Activated CD8-positive, alpha-beta memory T cell treated with anti-CD3 and anti-CD28 coated beads, Interleukin-2, amount 50 U/mL, for 1 hour (primary cell): ENCODE measurements around the gene CHCHD1.
"Not testable (repeated sequence)": the region's sequence is repeated elsewhere in the genome, so short reads cannot be mapped to it uniquely, and the experiment has no call there.

Experiments
- DNase-seq: peaks from one replicate; pipeline ENCODE4 v3.0.0-alpha.2; 2020; ENCODE audit errors: extremely low read depth

The CHCHD1 gene

DNA sequence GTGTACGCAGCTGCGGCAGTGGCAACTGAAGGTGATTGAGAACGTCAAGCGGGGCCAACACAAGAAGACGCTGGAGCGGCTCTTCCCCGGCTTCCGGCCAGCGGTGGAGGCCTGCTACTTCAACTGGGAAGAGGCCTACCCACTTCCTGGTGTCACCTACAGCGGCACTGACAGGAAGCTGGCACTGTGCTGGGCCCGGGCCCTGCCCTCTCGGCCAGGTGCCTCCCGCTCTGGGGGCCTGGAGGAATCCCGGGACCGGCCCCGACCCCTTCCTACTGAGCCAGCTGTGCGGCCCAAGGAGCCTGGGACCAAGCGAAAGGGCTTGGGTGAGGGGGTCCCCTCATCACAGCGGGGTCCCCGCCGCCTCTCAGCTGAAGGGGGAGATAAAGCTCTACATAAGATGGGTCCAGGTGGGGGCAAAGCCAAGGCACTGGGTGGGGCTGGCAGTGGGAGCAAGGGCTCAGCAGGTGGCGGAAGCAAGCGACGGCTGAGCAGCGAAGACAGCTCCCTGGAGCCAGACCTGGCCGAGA lies 10.1 kb downstream of the CHCHD1 start:
- no peak for DNase-seq

DNA sequence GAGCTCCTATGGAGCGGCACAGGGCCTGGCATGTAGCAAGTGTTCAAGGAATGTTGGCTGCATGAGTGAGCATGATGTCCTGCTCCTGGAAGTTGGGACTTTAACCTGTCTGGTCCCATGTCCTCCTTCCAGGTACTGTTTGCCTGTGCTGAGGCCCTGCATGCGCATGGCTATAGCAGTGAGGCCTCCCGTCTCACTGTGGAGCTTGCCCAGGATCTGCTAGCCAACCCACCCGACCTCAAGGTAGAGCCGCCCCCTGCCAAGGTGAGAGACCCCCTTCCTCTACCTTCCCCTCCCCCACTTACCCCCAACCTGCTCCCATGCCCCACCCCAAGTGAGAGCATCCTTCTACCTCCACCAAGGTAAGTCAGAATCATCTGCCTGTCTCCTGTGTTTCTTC lies 11.6 kb downstream of the CHCHD1 start:
- no peak for DNase-seq

DNA sequence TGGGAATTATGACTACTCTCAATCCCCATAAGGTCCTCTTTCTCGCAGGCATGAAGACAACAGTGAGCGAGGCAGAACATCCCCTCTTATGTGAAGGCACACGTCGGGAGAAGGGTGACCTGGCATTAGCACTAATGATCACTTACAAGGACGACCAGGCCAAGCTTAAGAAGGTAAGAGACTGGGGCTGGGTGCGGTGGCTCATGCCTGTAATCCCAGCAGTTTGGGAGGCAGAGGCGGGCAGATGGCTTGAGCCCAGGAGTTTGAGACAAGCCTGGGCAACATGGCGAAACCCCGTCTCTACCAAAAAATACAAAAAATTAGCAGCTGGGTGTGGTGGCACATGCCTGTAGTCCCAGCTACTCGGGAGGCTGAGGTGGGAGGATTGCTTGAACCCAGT lies 13.6 kb downstream of the CHCHD1 start:
- DNase-seq, result not testable (repeated sequence)

DNA sequence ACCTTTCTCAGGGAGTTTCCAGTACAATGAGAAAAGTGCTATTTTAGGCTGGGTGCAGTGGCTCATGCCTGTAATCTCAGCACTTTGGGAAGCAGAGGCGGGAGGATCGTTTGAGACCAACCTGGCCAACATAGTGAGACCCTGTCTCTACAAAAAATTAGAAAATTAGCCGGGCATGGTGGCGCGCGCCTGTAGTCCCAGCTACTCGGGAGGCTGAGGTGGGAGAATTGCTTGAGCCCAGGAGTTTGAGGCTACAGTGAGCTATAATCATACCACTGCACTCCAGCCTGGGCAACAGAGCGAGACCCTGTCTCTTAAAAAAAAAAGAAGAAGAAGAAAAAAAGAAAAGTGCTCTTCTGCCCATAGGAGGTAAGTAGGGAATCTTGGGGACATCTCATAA lies 14.2 kb downstream of the CHCHD1 start:
- not testable (repeated sequence) for DNase-seq

DNA sequence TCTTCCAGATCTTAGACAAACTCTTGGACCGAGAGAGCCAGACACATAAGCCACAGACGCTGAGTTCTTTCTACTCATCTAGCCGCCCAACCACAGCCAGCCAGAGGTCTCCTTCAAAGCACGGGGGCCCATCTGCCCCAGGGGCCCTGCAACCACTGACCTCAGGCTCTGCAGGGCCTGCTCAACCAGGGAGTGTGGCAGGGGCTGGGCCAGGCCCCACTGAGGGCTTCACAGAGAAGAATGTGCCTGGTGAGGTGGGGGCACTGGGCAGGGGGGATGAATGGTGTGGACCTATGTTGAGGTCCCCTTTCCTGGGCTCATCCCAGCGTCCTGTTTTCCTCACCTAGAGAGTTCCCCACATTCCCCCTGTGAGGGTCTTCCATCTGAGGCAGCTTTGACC lies 14.9 kb downstream of the CHCHD1 start:
- no peak for DNase-seq

DNA sequence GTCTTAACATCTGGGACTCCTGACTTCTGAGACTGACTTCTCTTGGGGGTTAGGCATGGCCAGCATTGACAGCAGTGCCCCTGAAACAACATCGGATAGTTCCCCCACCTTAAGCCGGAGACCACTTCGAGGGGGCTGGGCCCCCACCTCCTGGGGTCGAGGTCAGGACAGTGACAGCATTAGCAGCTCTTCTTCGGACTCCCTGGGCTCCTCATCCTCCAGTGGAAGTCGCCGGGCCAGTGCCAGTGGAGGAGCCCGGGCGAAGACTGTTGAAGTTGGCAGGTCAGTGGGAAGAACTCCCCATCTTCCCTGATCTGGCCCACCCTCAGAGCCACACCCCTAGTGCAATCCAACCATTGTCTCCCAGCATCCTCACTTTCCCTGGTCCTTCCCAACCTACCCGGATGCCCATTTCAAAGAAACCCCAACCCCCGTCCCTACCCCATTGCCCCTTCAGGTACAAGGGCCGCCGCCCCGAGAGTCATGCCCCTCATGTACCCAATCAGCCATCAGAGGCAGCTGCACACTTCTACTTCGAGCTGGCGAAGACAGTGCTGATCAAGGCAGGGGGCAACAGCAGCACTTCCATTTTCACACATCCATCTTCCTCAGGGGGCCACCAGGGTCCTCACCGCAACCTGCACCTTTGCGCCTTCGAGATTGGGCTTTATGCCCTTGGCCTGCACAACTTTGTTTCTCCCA lies 15.6 kb downstream of the CHCHD1 start:
- no peak for DNase-seq

DNA sequence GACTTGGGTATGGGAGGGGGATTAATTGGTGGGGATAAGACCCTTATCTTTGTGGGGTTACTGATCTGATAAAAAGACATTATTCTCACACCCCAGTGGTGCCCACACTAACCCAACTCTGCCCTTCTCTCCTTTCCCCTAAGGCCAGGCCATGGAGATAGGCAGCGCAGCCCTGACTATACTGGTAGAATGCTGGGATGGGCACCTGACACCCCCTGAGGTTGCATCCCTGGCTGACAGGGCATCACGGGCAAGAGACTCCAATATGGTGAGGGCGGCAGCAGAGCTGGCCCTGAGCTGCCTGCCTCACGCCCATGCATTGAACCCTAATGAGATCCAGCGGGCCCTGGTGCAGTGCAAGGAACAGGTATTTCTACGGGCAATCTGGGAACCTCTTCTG lies 16.2 kb downstream of the CHCHD1 start:
- DNase-seq, result no peak

DNA sequence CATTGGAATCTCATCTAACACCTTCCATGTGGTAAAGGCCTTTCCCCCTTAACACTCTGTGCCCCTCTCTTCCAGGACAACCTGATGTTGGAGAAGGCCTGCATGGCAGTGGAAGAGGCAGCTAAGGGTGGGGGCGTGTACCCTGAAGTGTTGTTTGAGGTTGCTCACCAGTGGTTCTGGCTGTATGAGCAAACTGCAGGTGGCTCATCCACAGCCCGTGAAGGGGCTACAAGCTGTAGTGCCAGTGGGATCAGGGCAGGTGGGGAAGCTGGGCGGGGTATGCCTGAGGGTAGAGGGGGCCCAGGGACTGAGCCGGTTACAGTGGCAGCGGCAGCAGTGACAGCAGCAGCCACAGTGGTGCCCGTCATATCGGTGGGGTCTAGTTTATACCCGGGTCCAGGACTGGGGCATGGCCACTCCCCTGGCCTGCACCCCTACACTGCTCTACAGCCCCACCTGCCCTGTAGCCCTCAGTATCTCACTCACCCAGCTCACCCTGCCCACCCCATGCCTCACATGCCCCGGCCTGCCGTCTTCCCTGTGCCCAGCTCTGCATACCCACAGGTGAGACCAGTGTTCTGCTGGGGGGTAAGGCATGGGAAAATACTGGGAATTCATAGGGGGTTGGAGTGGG lies 17.2 kb downstream of the CHCHD1 start:
- no peak for DNase-seq

DNA sequence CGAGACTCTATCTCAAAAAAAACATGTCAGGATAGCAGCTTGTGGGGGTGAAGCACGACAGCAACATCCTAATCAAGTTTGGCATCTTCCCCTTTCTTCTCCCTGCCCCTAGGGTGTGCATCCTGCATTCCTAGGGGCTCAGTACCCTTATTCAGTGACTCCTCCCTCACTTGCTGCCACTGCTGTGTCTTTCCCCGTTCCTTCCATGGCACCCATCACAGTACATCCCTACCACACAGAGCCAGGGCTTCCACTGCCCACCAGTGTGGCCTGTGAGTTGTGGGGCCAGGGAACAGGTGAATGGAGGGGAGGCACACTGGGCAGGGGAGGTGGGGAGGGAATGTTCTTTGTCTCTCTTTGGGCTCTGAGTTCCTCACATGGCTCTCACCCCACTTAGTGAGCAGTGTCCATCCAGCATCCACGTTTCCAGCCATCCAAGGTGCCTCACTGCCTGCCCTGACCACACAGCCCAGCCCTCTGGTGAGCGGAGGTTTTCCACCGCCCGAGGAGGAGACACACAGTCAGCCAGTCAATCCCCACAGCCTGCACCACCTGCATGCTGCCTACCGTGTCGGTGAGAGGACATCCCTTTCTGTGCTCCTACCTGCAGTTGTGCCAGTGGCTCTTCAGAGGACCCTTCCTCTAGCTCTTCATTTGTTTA lies 18.2 kb downstream of the CHCHD1 start:
- DNase-seq, result no peak

DNA sequence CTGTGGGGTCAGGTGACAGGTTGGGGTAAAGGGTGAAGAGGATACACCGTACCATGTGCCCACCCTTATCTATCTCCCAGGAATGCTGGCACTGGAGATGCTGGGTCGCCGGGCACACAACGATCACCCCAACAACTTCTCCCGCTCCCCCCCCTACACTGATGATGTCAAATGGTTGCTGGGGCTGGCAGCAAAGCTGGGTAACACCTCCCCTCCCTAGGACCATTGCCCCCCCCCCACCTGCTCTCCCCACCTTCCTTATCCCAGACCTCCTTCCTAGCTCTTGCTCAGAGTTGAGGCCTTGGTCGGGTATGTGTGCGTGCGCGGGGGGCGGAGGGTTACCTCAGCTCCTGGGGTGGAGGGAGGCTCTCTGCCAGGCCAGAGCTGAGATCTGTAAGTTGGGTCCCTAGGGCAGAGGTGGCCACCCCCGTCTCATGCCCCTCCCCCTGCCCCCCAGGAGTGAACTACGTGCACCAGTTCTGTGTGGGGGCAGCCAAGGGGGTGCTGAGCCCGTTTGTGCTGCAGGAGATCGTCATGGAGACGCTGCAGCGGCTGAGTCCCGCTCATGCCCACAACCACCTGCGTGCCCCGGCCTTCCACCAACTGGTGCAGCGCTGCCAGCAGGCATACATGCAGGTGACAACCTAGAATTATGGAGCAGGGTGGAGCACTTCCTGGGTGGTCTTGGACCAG lies 18.9 kb downstream of the CHCHD1 start:
- DNase-seq, result no peak

DNA sequence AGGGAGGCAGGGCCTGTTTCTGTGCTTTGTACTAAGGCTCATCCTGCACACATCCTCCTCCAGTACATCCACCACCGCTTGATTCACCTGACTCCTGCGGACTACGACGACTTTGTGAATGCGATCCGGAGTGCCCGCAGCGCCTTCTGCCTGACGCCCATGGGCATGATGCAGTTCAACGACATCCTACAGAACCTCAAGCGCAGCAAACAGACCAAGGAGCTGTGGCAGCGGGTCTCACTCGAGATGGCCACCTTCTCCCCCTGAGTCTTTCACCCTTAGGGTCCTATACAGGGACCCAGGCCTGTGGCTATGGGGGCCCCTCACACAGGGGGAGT lies 19.4 kb downstream of the CHCHD1 start:
- no peak for DNase-seq

DNA sequence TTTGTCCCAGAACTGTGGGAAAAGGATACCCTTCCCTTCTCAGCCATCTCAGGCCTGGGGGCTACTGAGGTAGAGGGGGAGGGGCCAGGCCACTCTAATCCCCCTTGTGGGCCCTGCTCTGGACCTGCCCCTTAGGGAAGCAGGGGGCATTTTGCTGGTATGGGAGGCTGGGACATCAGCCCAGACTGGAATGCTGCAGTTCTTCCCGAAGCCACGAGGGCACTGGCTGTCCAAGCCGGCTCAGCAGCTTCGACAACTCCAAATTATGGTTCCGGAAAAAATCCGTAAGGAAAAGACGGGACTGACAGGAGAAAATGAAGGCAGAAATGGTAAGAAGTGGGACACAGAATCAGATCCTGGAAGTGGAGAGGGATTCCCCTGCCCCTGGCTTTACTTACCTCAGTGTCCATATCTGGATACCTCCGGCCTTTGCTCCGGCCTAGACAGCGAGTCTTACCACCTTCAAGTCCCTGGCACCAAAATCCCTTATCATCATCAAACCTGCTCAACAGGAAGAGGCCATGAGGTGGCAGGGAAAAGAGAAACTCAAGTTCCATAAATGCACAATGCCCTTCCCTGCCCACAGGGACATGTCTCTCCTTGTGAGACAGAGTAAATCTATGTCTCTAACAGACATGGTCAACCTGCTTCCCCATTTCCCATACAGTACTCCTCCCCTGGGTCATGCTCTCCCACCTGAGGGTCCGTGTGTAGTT lies 20.6 kb downstream of the CHCHD1 start:
- DNase-seq, result no peak

DNA sequence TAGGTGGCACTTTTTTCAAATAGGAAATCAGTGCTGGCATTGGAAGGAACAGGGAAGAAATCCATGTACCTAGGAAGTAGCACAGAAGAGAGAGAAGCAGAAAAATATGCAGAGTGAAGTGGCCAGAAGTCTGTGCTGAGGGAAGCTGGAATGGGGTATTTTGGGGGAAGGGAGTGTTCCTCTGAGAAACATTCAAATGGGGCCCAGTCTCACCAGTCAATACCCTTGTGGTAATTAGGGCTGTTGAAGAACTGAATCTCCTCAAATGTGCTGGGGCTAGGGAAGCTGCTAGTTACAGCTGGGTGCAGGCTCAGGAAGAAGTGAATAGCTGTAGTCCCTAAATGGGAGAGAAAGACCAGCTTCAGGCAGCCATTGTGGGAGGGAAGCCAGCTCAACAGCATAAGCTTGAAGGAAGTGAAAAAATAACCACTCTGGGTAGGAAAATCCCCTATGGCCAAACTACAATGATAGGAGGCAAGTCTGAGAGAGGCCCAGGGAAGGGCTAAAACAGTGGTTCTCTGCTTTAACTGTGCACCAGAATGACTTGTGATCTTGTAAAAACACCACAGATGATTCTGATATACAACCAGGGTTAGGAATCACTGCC lies 21.9 kb downstream of the CHCHD1 start:
- DNase-seq, result no peak

DNA sequence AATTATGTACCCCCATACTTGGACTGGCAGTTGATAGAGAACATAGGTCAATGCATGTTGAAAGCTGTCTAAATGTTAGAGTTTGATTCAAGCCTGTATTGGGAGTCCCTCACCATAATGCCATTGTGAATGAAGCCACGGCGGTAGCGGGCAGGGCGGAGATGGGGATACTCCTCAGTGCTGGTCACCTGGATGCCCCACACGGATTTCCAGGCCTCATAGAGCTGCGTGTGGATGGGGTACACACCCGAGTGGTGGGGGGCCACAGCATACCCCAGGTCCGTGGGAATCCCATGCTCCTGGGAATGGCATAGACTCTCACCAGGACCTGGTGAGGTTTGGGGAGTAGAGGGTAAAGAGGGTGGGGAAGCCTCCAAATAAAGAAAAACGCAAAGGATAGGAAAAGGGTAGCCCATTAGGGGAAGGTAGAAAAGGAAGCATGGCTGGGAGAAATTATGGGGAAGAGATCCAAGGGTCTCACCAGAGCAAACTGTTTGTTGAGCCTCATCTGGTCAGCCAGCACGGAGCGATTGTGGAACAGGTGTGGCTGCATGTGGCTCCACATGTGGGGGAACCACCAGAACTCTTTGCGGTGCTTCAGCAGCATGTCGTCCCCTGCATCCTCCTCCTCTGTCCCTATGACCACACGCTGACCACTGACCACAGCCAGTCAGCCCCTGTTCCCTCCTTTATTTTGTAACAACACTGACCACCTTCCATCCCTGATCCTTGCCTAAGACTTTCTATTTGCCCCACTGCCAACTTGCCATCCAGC lies 24.5 kb downstream of the CHCHD1 start:
- DNase-seq, result no peak

DNA sequence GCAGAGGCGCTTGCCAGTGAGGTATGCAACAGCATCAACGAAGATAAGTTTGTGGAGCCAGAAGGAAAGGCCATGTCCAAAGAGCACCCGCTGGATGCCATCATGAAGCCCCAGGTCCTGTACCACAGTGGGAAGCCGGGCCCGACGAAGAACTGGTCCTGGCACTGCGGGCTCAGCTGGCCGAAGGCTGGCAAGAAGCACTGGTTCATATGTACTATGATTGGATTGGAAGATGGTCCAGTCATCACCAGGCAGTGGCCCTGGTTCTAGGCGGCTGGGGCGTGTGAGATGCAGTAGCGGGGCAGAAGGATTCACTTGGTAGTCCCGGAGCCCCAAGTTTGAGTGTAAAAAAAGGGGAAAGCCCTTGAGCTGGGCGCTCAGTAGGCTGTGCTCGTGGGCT lies 25.6 kb downstream of the CHCHD1 start:
- no peak for DNase-seq

DNA sequence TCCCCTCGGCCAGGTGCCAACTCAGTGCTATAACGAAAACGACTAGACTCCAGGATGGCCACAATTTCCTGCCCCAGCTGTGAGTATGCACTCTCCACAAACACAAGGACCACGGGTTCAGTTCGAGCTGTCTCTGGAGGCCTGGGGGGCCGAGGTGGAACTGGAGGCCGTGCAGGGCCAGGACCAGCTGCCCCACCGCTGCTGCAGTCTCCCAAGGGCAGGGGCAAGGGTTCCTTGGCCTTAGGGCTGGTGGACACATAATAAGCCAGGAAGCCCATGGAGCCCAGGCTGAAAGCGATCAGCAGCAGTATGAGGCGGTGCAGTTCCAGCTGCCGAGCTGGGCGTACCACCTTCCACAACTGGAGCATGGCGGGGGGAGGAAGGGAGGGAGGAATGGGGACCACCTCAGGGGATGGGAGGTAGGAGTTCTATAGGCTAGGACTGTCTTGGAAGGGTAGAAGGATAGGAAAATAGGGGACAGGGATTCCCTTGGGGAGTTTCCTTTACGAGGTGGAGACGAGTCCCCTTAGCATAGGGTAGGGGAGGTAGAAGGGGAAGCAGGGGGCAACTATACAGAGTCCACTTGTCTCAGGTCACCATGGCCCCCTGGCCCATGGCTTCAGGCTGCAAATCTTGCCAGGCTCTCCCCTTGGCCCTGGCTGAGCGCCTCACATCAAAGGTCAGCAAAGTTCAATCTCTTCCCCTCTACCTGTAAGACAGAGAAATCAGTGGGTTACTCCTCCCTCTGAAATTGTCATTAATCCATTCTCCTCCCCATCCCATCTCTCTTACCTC lies 26.4 kb downstream of the CHCHD1 start:
- no peak for DNase-seq

DNA sequence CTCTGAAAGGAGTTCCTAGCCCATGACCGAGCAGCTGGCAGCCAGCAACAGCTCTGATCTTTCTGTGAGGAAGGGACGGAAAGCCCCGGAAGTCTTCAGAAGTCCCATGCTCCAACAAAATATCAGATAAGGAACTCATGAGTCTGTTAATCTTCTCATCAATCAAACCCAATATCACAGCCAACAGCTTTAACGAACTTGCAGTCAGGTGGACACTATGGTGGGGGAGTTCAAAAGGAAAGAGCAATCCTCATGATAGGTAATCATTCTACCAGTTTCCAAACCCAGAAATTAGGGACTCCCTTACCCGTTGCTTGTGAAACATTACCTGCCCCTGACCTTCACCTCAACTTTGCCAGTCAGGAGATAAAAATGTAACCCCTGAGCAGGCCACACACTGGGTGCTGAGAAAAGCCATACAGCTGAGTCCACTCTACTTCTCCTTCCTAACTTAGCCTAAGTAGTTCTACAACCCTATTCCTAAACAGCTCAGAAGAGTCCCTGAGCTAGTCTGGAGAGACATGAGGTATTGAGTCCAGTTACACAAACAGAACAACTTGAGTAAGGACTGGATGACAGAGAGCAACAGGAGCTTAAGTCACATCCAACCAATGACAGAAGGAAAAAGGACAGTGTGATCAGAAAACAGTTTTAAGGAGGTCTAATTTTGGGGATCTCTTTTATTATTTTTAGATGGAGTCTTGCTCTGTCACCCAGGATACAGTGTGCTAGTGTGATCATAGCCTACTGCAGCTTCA lies 27.4 kb downstream of the CHCHD1 start:
- DNase-seq, result no peak

DNA sequence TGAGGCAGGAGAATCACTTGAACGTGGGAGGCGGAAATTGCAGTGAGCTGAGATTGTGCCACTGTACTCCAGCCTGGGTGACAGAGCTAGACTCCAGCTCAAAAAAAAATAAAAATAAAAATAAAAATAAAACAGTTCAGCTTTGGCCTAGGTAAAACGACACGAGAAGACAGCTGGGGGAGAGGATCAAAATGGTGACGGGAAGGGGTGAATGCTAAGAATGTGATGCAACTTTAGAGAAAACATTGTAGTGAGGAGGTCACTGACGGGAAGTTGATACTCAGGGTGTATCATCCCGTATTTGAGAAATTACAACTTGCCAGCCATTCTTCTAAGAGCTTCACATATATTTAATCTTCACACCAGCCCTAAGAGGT lies 28.5 kb downstream of the CHCHD1 start:
- no peak for DNase-seq
